Skeletal muscle satellite cell (primary cell): ENCODE data around the gene SMG9. TPM values are rescaled to one million over a fixed set of nuclear protein-coding genes. Genes with fewer than 3 reads are reported as not detected.

Source experiments
- H3K27me3 ChIP-seq: 2 replicates; pipeline ENCODE4 v1.7.0; 2013; ENCODE audit warnings: low read length; ENCODE audit not compliant: control insufficient read depth, insufficient read depth
- H3K36me3 ChIP-seq: 2 replicates; pipeline ENCODE4 v1.7.0; 2013; ENCODE audit warnings: mild to moderate bottlenecking, control low read depth, low read length; ENCODE audit not compliant: insufficient read depth
- H3K4me1 ChIP-seq: 2 replicates; pipeline ENCODE4 v1.7.0; 2013; ENCODE audit warnings: low read length; ENCODE audit not compliant: control insufficient read depth, insufficient read depth
- H3K4me2 ChIP-seq: 2 replicates; pipeline ENCODE4 v1.7.0; 2013; ENCODE audit warnings: mild to moderate bottlenecking, low read length
- H3K4me3 ChIP-seq: 2 replicates; pipeline ENCODE4 v1.7.0; 2013; ENCODE audit warnings: low read length
- H3K9ac ChIP-seq: 2 replicates; pipeline ENCODE4 v1.7.0; 2013; ENCODE audit warnings: mild to moderate bottlenecking, low read depth, low read length, moderate library complexity
- H3K9me3 ChIP-seq: replicated peaks from 2 replicates; pipeline ENCODE4 v1.7.0; 2013; ENCODE audit warnings: mild to moderate bottlenecking, control low read depth, low read length
- total RNA-seq: library from RNA; depleted of rRNA; stranded (reverse); fragments of >200 nt; gene quantifications from 2 replicates; pipeline ENCODE4 v1.2.3, GENCODE V29; 2012; rRNA removed

The SMG9 gene, protein sequence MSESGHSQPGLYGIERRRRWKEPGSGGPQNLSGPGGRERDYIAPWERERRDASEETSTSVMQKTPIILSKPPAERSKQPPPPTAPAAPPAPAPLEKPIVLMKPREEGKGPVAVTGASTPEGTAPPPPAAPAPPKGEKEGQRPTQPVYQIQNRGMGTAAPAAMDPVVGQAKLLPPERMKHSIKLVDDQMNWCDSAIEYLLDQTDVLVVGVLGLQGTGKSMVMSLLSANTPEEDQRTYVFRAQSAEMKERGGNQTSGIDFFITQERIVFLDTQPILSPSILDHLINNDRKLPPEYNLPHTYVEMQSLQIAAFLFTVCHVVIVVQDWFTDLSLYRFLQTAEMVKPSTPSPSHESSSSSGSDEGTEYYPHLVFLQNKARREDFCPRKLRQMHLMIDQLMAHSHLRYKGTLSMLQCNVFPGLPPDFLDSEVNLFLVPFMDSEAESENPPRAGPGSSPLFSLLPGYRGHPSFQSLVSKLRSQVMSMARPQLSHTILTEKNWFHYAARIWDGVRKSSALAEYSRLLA
- total RNA-seq = 8.1 and 15.9 TPM in 2 replicates

DNA sequence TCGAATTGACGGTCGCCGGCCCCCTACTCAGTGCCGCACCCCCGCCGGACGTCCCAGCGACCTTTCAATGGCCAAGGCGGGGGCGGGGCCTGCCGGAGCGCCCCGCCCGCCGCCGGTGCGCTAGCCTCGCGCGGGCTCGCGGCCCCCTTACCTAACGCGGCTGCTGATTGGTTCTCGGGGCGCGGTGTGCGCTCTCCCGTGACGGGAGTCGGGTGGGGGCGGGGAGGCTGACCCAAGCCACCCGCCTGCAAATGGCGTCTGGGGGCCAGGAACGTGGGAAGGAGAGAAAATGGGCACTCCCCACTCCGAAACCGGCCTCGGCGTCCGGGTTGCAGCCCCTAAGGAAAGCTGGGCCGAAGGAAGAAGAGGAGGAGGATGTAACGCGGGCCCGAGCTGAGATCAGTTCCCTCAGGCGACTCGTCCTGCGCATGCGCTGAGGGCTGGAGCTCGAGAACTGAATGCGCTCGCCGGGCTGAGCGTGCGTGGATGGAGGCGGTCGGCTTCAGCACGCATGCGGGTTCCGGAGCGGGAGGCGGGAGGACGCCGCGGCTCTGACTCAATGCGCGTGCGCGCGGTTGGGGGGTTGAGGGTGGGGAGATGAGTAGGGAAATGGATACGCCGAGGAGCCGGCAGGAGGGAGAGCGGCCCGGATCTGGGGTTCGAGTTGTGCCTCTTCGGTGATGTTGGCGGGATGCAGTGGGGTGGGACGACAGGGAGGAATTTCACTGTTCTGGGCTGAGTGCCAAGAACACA is at the start of gene SMG9:
Gene SMG9 (minus strand): TSS at position 460 of the 753 bp plus-strand sequence. CDS start 4,221 bp downstream, outside the sequence.
- Histone ChIP-seq H3K9me3 (no peaks in the 10 kb centered on the region), H3K4me2 (peak within 1 kb of the TSS; percentile 99), H3K4me3 (peak within 1 kb of the TSS; percentile 85), H3K27me3 (no peaks in the 10 kb centered on the region), H3K4me1 (peaks cover 67% of the 10 kb centered on the region), H3K36me3 (peaks cover 17% of the 10 kb centered on the region), H3K9ac (peak within 1 kb of the TSS; percentile 99)

DNA sequence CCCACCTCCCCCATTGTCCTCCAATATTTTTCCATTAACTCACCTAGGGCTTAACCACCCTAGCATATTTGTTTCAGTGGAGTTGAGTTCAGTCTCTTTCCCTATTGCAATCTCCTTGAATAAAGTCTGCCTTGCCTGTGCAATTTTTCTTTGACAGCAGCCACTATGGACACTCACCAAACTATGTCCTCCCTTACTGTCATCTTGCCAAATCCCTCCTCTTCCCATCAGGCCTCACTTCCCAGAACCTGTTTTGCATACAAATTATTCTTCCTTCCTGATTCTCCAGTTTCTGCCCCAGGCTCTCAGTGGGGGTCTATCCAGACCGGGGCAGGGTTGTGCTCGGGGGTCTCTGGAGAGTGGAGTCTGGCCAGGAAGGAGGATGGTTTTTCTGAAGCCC is 49.7 kb upstream of the SMG9 start:
- Histone ChIP-seq H3K9ac (no peak overlapping the region), H3K4me1 (no peaks in the 10 kb centered on the region), H3K9me3 (no peaks in the 10 kb centered on the region), H3K36me3 (no peaks in the 10 kb centered on the region), H3K4me3 (no peak overlapping the region), H3K27me3 (peaks cover 46% of the 10 kb centered on the region), H3K4me2 (no peak overlapping the region)

DNA sequence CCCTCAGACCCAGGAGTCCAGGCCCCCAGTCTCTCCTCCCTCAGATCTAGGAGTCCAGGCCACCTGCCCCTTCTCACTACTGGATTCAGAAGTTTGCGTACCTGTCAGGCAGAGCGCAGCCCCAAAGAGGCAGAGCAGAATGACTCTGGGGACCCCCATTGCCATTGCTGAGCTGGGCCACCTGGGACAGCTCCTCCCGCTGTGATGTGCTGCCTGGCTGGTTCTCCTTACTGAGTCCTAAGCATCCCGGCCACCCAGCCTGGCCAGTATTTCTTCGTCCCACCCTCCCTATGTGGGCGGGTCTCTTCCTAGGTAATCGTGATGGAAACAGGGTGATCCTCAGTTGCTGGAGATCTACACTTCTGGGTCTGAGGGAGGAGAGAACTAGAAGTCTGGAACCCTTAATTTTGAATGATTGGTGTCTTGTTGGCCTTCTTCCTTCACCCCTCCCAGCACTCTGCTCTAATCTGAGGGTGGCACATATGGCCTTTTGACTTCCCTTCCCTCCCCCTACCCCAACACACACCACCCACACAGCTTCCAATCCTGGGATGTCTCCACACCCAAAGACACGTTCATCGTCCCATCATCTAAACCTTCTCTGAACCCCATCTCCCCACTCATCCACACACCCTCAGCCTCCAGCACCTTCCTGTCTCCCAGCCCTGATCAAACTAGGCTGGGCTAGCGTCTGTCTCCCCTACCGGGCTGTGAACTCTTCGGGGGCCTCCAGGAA is 47.6 kb upstream of the SMG9 start, which contains the start of gene LYPD5:
Gene LYPD5 (minus strand): TSS at position 232 of the 736 bp plus-strand sequence. CDS start 67 bp downstream, at position 165.
- Histone ChIP-seq H3K4me2 (no peak within 1 kb of the TSS), H3K27me3 (peaks cover 49% of the 10 kb centered on the region), H3K9me3 (no peaks in the 10 kb centered on the region), H3K9ac (no peak within 1 kb of the TSS), H3K4me3 (no peak within 1 kb of the TSS), H3K36me3 (no peaks in the 10 kb centered on the region), H3K4me1 (peaks cover 7% of the 10 kb centered on the region)

DNA sequence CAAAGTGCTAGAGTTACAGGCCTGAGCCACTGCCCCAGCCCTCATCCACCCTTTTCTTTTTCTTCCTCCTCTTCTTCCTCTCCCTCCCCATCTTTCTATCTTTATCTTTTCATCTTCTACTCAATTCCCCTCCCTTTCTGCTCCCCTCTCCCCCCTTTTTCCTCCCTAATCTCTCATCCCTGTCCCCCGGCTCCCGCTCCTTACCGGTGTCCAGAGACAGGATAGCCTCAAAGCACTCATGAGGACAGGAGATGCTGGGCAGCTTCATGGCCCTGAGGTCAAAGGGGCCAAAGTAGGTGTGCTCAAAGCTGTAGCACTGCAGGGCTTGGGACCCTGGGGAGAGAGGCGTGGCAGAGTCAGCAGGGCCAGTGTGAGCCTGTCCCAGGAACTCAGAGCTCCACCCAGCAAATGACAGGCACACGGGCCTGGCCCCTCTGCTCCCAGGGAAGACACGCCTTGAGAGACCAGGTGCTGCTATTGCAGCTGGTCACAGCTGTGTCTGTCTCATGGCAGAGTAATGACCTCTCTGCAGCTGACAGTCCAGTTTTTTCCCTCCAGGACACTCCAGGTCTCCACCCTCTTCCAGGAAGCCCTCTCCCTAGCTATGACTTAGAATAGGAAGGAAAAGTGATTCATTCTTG is 44.9 kb upstream of the SMG9 start:
- no peak overlapping the region for H3K4me2 ChIP-seq
- no peaks in the 10 kb centered on the region for H3K9me3 ChIP-seq
- no peak overlapping the region for H3K9ac ChIP-seq
- peaks cover 63% of the 10 kb centered on the region for H3K27me3 ChIP-seq
- H3K36me3 ChIP-seq = no peaks in the 10 kb centered on the region
- peaks cover 7% of the 10 kb centered on the region for H3K4me1 ChIP-seq
- no peak overlapping the region for H3K4me3 ChIP-seq

DNA sequence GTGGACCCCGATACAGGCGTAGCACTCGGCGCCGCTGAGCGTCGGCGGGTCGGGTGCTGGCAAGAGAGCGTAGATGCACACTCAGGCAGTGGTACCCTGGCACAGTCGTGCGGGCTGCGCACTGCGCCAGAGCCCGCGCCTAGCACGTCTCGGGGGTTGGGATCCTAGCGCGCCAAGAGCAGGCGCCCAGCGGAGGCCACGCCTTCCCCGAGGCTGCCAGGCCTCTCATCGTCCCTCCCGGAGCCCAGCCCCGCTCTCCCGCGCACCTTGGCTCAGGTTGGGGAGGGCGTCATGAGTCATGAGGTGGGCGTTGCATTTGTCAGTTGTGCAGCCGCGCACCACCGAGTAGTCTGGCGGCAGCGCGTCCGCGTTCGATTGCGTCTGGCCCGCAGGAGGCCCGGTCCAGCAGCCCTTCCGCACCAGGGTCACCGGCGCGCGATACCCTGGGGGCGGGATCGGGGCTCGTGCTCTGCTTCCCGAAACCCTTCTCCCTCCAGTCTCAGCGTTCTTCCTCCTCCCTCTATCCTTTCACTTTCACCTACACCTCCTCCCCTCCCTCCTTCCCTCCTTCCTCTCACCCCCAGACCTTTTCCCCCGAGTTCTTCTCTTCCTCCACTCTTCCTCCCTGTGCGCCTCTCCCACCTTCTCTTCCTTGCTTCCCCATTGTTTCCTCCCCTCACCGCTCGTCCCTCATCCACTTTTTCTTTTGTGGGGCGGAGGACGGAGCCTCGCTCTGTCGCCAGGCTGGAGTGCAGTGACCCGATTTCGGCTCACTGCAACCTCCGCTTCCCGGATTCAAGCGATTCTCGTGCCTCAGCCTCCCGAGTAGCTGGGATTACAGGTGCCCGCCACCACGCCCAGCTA is 44.0 kb upstream of the SMG9 start:
- peaks cover 7% of the 10 kb centered on the region for H3K4me1 ChIP-seq
- H3K36me3 ChIP-seq = no peaks in the 10 kb centered on the region
- H3K9me3 ChIP-seq = no peaks in the 10 kb centered on the region
- H3K4me2 ChIP-seq = peak overlapping the region; percentile 95
- no peak overlapping the region for H3K9ac ChIP-seq
- peaks cover 61% of the 10 kb centered on the region for H3K27me3 ChIP-seq
- peak overlapping the region; percentile 67 for H3K4me3 ChIP-seq

DNA sequence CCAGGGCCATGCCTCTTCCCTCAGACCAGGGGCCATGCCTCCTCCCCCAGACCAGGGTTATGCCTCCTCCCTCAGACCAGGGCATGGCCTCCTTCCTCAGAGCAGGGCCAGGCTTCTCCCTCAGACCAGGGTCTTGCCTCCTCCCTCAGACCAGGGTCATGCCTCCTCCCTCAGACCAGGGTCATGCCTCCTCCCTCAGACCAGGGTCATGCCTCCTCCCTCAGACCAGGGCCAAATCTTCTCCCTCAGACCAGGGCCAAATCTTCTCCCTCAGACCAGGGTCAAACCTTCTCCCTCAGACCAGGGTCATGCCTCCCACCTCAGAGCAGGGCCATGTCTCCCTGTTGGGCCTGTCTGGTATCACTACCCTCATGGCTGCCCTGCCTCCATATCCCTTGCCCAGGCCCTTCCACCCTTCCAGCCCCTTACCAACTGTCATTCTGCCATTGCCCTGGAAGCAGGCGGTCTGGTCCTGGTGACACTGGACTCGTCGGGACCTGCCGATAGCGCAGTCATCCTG is 43.3 kb upstream of the SMG9 start:
- H3K4me3 ChIP-seq = peak overlapping the region; percentile 67
- H3K9me3 ChIP-seq = no peaks in the 10 kb centered on the region
- no peak overlapping the region for H3K9ac ChIP-seq
- peaks cover 63% of the 10 kb centered on the region for H3K27me3 ChIP-seq
- peaks cover 7% of the 10 kb centered on the region for H3K4me1 ChIP-seq
- peak overlapping the region; percentile 95 for H3K4me2 ChIP-seq
- no peaks in the 10 kb centered on the region for H3K36me3 ChIP-seq

DNA sequence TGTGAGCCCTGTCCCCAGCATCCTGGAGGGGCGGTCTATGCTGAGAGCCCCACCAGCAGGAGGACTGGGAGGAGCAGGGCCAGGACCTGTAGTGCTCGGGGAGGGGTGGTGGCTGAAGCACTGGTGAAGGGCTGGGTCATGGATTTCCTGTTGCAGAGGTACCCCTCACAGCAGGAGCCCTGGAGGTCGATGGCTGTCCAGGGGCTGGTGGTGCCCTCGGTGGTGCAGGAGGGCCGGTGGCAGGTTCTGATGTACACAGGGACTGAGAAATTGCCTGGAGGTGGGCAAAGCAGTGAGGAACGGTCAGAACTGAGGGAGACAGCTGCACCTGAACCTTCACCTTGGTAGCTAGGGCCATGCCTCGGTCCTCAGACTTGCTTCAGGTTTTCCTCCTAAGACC is 42.8 kb upstream of the SMG9 start:
- Histone ChIP-seq H3K4me3 (no peak overlapping the region), H3K4me1 (peaks cover 7% of the 10 kb centered on the region), H3K9me3 (no peaks in the 10 kb centered on the region), H3K4me2 (no peak overlapping the region), H3K36me3 (no peaks in the 10 kb centered on the region), H3K9ac (no peak overlapping the region), H3K27me3 (peaks cover 59% of the 10 kb centered on the region)

DNA sequence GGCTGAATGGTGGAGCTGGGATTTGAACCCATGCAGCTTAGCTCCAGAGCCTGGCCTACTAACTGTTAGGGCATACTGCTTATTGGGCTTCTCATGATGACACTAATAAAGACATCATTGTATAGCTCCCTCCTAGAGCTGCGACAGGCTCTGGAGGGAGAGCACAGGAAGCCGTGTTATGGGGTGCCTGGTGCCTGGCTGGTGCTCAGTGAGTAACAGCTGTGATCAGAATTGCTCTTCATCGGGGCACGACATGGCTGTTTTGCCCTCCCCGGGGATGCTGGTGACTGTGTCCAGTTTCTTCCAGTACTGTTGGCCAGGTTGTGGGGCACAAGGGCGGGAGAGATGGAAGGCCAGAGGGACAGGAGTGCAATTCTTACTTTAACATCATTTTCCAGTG is 42.4 kb upstream of the SMG9 start:
- no peaks in the 10 kb centered on the region for H3K9me3 ChIP-seq
- H3K4me1 ChIP-seq = peaks cover 7% of the 10 kb centered on the region
- peaks cover 55% of the 10 kb centered on the region for H3K27me3 ChIP-seq
- H3K9ac ChIP-seq = no peak overlapping the region
- H3K4me2 ChIP-seq = no peak overlapping the region
- H3K36me3 ChIP-seq = no peaks in the 10 kb centered on the region
- no peak overlapping the region for H3K4me3 ChIP-seq

DNA sequence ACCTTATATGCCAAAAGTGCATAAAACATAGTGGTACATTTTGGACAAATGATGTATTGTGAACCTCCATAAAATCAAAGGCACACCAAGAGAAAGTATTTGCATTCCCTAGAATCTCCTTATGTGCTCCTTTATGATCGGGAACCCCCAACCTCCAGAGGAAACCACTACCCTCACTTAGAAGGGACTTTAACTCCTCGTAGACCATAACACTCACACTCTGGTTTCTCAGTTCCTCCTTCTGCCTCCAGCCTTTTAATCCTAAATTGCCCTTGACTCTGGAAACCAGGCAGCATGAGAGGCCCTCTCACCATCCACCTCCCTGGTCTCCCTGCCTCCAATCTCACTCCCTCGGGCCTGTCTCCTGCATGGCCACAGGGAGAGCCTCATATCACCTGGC is 35.8 kb upstream of the SMG9 start:
- Histone ChIP-seq H3K4me3 (no peak overlapping the region), H3K9me3 (no peaks in the 10 kb centered on the region), H3K4me1 (no peaks in the 10 kb centered on the region), H3K27me3 (peaks cover 19% of the 10 kb centered on the region), H3K4me2 (no peak overlapping the region), H3K36me3 (no peaks in the 10 kb centered on the region), H3K9ac (no peak overlapping the region)

DNA sequence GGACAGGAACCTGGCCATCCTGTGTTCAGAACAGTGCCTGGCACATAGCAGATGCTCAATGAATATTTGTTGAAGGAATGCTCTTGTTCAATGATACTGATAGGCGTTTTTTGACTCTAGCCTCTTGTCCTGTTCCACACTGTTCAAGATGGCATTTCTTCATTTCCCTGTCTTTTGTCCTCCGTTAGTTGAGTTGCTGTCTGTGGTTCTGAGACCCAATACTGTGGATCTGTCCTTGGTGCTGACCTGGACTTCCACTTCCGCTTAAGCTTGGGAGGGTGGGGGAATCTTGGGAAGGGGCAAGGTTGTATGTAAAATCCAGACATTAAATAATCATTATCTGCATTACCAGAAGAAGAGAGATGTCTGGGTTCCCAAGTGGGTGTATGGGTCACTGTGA is 34.3 kb upstream of the SMG9 start:
- Histone ChIP-seq H3K4me2 (no peak overlapping the region), H3K9me3 (no peaks in the 10 kb centered on the region), H3K4me3 (no peak overlapping the region), H3K9ac (no peak overlapping the region), H3K36me3 (no peaks in the 10 kb centered on the region), H3K27me3 (peaks cover 17% of the 10 kb centered on the region), H3K4me1 (peaks cover 12% of the 10 kb centered on the region)
